GM18508 (cell line): ENCODE results near the gene RAB3C.
"Not testable (repeated sequence)": the region's sequence is repeated elsewhere in the genome, so short reads cannot be mapped to it uniquely, and the experiment has no call there.

Experiments used
- ATAC-seq: cut with Tn5 transposase; IDR thresholded peaks from one replicate; pipeline ENCODE4 v1.9.1; 2021; ENCODE audit warnings: moderate number of reproducible peaks; ENCODE audit not compliant: insufficient read depth, unreplicated experiment

The RAB3C gene

DNA sequence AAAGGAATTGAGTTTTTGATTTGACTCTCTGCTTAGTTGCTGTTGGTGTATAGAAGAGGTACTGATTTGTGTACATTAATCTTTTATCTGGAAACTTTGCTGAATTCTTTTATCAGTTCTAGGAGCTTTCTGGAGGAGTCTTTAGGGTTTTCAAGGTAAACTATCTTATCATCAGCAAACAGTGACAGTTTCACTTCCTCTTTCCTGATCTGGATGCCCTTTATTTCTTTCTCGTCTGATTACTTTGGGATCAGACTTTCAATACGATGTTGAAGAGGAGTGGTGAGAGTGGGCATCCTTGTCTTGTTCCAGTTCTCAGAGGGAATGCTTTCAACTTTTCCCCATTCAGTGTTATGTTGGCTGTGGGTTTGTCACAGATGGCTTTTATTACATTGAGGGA is 17.7 kb downstream of the RAB3C start:
- ATAC-seq = not testable (repeated sequence)

DNA sequence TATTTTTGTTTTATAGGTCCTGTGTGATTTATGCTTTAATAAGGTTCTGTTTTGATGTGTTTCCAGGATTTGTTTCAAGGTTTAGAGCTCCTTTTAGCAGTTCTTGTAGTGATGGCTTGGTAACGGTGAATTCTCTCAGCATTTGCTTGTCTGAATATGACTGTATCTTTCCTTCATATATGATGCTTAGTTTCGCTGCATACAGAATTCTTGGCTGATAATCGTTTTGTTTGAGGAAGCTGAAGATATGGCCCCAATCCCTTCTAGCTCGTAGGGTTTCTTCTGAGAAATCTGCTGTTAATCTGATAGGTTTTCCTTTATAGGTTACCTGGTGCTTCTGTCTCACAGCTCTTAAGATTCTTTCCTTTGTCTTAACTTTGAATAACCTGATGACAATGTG is 20.0 kb downstream of the RAB3C start:
- ATAC-seq = not testable (repeated sequence)

DNA sequence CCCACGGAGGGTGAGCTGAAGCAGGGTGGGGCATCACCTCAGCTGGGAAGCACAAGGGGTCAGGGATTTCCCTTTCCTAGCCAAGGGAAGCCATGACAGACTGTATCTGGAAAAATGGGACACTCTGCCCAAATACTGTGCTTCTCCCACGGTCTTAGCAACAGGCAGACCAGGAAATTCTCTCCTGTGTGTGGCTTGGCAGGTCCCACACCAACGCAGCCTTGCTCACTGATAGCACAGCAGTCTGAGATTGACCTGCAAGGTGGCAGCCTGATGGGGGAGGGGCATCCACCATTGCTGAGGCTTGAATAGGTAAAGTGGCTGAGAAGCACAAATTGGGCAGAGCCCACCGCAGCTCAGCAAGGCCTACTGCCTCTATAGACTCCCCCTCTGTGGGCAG is 23.2 kb downstream of the RAB3C start:
- ATAC-seq = no peak

DNA sequence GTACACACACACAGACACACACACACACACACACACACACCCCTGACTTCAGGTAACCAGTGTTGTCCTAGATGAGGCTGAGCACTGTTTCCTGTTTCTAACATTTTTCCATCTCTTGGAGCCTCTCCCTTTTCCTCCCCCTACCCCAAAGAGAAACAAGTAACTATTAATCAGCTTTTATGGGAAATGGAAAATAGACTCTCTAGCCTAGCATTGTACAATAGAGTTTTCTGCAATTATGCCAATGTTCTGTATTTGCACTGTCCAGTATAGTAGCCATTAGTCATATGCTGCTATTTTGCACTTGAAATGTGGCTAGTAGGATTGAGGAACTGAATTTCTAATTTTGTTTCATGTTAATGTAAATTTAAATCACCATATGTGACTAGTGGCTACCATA is 33.1 kb downstream of the RAB3C start:
- no peak for ATAC-seq

DNA sequence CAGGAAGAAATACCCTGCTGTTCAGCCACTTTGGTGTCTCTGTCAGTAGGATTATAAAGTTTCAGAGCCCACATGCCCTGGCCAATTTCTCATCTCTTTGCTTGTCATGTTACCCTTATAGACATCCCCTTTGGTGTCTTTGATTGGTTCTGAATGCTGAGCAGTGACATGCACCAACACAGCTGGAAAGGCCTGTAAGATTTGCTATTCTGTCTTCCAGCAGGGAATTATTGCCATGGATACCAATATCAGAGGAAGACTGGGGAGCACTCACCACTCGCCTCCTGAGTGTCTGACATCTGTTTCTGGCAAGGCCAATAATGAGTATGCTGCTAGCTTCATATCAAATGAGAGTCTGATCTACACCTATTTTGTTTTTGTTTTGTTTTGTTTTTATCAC is 34.4 kb downstream of the RAB3C start:
- ATAC-seq = no peak

DNA sequence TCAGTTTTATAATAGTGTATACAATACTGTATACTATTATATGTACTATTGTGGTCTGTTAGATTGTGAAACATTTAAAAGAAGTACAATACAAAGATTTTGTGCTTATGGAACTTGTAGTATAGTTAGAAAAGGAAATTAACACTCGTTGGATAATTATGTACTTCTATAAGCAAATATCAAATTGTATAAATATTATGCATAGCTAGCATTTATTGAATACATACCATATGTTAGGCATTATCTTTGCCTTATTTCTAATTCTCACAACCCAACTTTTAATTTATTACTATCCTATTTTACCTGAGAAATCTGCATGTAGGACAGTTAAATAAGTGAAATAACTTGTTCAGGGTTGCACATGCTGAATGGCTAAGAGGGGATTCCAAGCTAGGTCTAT is 37.5 kb downstream of the RAB3C start:
- no peak for ATAC-seq

DNA sequence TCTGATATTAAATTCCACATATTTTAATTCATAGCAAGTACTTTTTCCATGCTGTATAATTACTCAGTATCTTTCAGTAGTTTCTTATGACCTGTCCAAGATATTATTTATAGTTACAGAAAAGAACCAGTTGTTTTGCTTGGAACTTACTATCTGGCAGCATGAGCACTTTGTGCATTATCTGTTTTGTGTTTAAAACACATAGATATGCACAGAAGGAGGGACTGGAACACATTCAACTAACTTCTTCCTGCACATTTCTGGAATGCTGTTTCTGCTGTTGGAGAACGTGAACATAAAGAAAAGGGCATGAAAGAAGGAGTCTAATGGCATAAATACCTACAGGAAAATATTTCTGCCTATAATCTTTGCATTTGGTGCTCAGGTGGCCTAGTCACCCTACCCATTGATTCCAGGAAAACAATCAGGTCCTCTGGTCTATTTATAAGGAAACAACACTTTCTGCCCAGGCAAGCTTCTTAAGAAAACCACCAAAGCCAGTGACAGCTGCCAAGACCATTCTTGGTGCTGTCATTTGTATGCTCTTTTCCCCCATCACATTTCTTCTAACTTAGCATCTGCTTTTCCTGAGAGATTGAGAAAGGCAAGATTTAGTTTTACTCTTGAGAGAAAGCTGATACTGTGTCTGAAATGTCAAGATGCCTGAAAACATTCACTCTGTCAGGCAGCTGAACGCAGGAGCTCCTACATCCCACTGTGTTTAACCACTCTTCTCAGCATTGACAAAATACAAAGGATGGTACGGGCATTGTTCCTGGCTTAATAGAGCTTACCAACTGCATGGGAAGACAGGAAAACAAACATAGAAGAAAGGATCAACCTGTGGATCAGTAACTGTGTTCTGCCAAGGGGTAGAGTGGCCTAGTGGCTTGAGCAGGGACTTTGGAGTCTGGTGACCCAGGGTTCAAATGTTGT is 40.3 kb downstream of the RAB3C start:
- ATAC-seq = no peak

DNA sequence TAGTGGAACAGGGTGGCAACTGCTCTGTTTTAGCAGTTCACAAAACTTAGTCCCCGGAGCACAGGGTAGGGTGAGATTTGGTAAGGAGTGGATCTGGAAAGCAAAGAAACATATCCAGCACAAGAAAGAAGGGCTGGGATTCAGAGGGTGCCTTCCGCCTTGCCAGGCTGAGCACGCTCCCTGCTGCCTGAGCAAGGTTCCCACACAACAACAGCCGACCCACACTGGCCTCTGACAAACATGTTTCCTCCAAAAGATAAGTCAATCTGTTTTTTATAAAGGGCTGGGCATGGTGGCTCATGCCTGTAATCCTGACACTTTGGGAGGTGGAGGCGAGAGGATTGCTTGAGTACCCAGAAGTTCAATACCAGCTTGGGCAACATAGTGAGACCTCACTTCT is 45.8 kb downstream of the RAB3C start:
- no peak for ATAC-seq

DNA sequence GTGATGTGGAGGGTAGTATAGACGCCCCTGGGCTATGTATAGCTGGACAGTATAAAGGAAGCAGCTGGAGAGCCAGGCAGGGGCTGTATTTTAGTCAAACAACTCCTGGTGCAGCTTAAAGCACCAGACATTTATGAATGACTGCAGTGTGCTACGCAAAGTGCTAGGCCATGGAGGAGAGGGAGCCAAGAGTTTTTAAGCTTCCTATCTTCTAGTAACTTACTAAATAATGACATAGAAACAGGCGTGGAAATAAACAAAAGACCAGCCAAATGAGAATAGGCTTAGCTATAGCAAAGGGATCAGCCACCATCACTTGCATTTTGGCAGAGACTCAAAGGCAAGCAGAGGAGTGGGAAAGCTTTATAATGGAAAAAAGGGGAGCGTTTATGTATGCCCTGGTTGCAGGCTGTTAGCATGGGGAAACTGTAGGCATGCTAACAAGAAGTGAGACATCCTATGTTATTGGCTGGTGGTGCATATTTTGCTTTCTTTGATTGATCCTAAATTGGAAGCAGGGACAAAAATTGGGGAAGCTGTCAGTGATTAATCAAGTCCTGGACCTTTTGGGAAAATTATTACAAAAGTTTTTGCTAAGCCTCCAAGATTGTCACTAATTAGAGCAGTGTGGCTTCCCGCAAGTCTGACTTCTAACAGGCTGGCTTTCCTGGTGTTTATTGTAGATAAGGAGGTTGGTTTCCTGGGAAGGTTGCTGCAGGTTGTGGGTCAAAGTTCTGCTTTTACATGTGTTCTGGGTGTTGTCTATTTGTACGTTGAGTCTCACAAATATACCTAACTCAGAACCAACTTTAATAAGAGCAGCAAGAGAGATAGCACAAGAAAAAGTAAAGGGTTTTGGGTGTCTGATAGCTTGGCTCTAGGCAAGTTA is 46.6 kb downstream of the RAB3C start:
- no peak for ATAC-seq

DNA sequence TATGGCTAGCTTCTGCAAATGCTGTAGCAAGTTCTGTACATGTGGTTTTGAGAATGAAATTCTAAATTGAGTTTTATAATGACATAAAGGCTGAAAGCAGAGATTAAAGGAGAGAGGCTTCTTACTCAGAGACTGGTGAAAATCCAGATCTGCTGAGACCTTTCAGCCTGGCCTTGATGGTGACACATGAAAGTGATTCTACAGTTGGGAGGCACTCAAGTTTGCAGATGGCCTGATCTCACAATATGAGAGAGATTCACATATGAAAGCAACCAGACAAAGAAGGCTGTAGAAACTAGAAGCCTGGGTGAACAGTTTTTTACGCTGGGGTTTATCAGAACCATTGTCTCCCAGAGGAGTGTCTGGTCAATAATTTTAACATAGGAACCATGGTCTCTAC is 49.0 kb downstream of the RAB3C start:
- no peak for ATAC-seq

DNA sequence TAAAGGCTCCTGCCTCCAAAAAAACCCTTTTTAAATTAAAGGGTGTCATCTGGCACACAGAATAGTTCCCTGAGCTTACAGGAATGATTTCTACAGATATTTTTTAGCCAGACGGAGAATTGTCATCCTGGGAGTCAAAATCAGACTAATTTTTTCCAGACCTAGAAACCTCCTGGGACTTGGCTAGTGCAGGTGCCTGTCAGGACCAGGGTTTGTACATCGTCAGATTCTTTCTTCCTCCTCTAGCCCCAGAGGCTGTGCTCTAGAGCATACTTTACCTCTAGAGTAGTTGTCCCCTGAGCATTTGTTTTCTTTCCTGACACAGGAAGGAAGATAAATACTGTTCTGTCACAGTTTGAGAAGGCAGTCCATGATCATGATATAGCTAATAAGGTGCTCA is 52.5 kb downstream of the RAB3C start:
- no peak for ATAC-seq

DNA sequence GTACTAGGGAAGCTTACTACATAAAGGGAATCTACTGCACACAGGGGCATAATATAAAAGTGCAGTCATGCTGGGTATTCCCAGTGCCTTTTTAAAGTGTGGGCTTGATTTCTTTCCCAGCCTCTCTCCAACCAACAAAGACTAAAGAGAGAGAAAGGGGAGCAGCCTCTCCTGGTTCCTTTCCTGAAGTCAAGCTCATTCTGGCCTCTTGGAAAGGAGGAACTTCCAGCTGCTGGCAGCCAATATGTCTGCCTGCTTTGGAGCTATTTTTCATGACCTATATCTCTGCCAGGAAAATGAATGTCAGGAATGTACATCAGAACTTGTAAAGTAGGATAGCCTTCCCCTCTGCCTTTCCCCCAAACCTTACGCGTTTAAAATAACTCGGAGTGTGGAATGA is 57.1 kb downstream of the RAB3C start:
- ATAC-seq = no peak

DNA sequence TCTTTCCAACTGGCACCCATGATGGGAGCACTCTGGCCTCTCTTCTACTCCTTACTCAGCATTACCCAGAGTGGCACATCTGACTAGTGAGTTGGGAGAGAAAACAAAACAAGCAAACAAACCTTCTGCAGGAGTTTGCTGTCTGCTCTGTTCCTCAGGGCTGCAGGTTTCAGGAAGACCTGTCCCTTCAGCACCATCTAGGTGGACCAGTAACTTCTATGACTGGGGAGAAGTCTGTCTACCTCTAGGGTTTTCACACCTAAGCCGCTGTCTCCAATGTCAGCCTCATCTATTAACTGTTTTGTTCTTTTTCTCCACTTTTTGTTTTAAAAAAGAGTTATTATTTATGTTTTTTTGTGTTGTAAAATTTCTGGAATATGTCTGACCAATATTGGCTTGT is 58.7 kb downstream of the RAB3C start:
- ATAC-seq = no peak

DNA sequence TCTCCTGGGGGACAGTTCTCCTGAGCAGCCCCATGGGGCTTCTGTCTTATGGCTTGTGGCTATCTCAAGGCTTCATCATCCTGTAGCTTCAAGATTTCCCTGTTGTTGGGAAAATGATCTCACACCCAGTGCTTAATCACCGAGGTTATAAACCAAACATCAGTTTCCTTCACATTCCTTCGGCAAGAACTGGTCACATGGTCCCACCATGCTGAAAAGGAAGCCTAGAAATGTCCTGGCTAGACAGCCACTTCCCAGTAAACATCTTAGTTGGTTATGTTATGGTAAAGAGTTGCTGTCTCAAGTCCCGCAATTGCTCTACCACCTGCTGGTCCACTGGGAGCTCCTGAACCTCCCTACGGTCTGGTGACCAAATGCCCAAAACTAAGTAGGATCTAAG is 66.0 kb downstream of the RAB3C start:
- no peak for ATAC-seq

DNA sequence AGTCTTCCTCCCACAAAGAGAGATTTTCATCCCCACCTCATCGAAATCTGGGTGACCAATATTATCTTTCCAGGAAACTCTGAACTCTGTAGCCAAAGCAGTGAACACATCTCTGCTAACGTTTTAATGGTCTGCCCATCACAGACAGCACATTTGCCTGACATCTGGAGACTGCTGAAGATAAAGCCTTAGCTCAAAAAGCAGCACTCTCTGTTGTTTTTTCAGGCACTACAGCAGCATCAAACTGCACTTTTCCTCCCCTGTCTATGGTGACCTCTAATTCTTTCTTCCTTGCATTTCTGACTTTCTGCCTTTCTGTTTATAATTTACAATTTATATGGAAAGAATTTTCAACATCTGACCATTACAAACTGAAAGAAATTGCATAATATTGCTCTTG is 66.8 kb downstream of the RAB3C start:
- ATAC-seq = no peak

DNA sequence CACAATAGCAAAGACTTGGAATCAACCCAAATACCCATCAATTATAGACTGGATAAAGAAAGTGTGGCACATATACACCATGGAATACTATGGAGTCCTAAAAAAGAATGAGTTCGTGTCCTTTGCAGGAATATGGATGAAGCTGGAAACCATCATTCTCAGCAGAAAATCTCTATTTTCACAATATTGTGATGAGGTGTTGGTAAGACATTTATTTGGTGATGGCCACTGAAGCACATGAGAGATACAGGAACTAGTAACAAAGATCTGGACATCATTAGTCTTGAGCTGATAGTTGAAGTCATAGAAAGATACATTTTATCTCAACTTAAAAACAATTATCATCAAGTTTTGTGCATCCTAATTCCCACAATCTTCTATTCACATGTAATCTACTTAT is 70.6 kb downstream of the RAB3C start:
- no peak for ATAC-seq

DNA sequence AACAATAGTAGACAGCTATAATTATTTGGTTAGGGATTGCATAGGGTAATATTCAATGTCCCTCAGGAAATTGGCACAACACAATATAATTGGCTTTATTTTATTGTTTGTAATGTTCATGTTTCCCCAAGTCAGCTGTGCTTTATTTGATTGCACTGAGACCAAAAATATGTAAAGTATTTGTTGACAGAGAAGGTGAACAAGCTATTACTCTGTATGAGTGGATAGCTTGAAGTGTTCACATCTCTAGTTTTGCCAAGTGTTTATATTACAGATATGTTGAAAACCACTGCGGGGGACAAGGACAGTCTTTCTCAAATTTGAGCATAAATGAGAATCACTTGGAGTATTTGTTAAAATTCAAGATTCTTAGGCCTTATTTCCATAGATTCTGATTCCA is 83.3 kb downstream of the RAB3C start:
- no peak for ATAC-seq

DNA sequence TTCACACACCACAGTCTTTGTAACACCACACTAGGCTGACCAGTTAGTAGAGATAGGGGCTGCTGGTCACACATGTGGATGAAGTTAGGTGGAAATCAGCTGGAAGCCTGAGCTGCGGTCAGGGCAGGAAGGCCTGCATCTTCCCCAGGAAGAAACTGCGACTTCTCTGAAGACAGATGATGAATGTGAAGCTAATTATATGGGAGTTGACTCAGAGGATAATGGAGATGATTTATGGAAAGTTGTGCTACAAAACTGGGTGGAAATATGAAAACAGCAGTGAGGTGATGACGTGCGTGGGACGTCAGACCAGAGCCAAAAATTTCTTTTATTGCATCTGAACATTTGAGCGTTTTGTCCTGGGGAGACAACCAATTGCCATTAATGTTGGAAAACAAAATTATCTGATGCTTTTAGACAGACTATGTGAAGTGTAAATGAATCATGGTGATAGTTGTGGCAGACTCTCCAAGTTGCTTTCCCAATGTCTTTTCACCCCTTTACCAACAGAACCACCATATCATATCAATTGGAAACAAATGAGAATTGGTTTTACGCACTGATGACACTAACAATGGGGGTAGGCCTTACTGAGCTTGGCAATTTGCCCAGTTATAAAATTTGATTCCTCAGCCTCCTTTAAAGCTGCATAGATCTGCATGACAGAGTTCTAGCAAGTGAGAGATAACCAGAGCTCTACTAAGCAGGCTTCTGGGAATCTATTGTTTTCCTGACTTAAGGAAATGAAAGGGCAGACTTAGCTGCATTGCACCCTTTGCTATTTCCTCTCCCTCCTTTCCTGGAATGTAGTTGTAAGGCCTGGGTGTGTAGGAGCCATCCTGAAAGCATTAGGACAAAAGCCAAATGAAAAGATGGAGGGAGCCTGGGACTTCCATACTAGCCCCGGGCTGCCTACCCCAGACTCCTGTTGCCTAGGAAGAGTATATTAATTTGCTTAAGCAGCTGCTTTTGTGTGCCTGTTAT is 84.0 kb downstream of the RAB3C start:
- no peak for ATAC-seq

DNA sequence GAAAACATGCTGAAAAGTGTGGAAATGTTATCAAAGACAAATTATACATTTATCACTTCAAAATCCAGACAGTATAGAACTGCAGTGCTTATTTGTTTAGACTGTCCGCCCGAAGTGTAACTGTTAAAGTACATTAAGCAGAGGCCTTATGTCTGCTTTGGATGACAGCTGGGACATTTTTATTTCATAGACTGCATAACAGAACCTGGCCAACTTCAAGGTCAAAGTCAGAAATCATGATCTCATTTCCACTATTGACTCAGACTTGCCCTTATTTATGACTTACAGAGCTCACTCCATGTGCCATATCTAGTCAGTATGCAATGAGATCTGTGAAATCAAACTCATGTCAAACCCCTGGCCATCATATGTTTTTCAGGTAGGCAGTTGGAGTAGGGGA is 87.7 kb downstream of the RAB3C start:
- no peak for ATAC-seq

DNA sequence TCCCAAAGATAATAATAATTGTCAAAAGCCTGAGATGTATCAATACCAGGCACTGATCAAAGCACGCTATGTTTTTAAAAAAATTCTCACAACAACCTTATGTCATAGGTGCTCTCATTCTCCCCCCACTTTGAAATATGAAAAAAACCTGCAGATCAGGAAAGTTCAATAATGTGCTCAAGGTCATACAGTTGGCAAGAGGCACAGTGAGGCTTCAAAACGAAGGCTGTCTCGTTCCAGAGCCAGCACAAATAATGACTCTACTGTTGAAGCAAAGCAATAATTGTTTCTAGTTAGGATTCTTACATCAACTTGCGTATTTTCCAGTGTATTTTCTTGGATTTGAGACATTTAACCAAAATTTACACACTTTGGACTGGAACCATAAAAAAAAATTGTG is 88.3 kb downstream of the RAB3C start:
- ATAC-seq = no peak
